ENCODE data around the gene ENTPD2.

Gene ENTPD2

DNA sequence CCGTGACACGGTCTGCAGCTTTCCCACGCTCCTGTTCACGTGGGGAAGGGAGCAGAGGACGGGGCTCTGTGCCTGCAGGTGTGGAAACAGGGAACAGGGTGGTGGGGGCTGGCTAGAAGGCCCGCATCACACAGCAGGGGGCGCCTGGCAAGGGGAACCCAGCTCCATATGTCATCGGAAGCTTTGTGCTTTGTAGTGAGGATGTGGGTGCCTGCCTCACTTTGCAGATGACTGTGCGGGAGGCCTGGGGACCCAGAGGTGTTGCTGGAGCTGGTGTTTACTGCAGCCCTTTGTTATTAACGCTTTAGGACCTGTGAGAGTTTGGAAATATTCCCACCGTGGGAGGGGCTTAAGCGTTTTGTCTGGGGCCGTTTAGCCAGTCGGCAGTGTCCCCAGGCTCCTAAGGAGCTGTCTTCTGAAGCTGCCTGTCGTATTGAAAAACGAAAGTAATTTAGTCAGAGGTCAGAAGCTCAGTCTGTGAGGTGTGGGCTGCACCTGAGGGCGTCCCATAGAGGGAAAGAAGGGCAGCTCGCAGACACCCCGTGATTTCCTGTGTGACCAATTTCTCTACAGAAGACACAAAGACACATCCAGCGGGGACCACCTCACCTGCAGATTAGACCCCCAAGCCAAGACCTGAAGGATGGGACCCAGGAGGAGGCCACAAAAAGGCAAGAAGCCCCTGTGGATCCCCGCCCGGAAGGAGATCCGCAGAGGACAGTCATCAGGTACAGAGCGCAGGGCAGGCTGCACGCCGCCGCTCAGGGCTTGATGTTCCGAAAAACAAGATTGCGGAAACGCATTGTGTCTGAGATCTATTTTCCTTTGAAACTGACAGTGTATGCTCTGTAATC lies 42.0 kb upstream of the ENTPD2 start:
- H3K4me3 ChIP-seq (ENCODE audit: low read depth, low read length), result peak overlapping the region; percentile 57
- peak; percentile 86 for DNase-seq (ENCODE audit: low read depth)
- TF ChIP-seq, protein P1, sequence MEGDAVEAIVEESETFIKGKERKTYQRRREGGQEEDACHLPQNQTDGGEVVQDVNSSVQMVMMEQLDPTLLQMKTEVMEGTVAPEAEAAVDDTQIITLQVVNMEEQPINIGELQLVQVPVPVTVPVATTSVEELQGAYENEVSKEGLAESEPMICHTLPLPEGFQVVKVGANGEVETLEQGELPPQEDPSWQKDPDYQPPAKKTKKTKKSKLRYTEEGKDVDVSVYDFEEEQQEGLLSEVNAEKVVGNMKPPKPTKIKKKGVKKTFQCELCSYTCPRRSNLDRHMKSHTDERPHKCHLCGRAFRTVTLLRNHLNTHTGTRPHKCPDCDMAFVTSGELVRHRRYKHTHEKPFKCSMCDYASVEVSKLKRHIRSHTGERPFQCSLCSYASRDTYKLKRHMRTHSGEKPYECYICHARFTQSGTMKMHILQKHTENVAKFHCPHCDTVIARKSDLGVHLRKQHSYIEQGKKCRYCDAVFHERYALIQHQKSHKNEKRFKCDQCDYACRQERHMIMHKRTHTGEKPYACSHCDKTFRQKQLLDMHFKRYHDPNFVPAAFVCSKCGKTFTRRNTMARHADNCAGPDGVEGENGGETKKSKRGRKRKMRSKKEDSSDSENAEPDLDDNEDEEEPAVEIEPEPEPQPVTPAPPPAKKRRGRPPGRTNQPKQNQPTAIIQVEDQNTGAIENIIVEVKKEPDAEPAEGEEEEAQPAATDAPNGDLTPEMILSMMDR (IDR thresholded peaks at IDR 0.05; ENCODE audit: insufficient read depth, low read depth, low read length, missing control alignments), result peak; percentile 81

DNA sequence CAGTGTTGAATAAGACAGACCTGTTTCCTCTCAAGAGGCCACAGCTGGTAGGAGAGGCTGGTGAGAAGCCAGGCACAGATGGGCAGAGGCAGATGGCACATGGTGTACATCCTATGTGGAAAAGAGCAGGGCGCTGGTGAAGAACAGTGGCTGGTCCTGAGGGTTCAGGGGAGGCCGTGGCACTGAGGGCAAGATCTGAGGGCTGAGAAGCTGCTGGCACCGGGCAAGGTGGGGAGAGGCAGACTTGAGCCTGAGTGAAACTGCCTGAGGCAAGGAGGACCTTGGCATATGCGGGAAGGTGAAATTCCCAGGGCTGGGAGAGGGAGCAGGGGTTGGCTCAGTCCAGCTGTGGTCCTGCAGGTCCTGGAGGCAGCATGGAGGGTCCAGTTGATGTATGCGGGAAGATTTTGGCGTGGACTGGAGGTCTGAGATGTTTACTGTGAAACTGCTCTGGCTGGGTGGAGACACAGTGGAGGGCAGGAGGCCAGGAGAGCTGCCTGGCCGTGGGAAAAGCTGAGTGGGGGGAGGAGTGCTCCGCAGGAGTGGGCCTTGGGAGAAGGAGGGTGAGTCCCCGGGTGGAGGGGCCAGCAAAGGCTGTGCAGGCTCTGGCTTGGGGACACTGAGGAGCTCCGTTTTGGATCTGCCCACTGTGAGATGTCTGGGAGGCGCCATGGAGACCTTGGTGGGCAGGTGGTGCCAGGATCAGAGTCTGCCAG lies 35.5 kb upstream of the ENTPD2 start:
- DNase-seq (ENCODE audit: low read depth), result no peak
- TF ChIP-seq, protein P1 (IDR thresholded peaks at IDR 0.05; ENCODE audit: insufficient read depth, low read depth, low read length, missing control alignments), result no peak
- no peak overlapping the region for H3K4me3 ChIP-seq (ENCODE audit: low read depth, low read length)

DNA sequence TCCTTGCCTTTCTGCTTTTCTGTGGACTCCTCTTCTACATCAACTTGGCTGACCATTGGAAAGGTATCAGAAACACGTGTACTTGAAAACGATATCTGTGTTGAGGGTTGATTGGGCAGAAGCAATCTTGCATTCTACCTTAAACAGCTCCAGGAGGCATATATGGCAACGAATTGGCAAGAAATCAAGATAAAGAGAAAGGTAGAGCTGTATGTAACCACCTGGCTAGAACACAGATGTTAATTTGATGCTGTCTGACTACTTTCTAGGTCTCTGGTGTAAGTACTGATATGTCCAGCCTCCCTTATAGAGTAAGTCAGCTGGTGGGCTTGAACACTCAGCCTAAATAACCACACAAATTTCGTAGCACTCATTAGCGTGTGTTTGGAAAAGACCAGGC lies 34.3 kb upstream of the ENTPD2 start:
- no peak for DNase-seq (ENCODE audit: low read depth)
- no peak overlapping the region for H3K4me3 ChIP-seq (ENCODE audit: low read depth, low read length)
- TF ChIP-seq, protein P1 (IDR thresholded peaks at IDR 0.05; ENCODE audit: insufficient read depth, low read depth, low read length, missing control alignments), result no peak

DNA sequence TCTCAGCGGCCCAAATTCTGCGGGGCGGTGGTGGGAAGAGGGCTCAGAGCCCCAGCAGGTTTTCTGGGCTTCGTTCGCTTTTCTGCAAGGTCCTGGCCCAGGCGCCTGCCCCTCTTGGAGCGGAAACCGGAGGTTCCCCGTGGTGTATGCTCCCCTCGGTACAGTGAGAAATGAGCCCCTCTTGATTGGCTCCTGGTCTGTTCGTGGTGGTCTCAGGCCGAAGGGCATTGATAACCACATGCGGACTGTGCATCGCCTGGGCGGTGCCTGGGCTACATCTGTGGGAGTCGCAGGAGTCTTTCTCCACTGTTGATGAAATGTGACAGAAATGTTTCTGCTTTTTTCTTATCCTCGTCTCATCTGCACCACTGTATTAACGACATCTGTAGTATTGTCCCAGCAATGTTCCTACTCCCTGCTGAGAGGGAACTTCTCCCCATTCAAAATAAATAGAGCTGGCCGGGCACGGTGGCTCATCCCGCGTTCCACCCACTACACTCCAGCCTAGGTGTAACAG lies 33.6 kb upstream of the ENTPD2 start:
- H3K4me3 ChIP-seq (ENCODE audit: low read depth, low read length), result peak overlapping the region; percentile 98
- TF ChIP-seq, protein P1 (IDR thresholded peaks at IDR 0.05; ENCODE audit: insufficient read depth, low read depth, low read length, missing control alignments), result no peak
- DNase-seq (ENCODE audit: low read depth), result peak; percentile 50

DNA sequence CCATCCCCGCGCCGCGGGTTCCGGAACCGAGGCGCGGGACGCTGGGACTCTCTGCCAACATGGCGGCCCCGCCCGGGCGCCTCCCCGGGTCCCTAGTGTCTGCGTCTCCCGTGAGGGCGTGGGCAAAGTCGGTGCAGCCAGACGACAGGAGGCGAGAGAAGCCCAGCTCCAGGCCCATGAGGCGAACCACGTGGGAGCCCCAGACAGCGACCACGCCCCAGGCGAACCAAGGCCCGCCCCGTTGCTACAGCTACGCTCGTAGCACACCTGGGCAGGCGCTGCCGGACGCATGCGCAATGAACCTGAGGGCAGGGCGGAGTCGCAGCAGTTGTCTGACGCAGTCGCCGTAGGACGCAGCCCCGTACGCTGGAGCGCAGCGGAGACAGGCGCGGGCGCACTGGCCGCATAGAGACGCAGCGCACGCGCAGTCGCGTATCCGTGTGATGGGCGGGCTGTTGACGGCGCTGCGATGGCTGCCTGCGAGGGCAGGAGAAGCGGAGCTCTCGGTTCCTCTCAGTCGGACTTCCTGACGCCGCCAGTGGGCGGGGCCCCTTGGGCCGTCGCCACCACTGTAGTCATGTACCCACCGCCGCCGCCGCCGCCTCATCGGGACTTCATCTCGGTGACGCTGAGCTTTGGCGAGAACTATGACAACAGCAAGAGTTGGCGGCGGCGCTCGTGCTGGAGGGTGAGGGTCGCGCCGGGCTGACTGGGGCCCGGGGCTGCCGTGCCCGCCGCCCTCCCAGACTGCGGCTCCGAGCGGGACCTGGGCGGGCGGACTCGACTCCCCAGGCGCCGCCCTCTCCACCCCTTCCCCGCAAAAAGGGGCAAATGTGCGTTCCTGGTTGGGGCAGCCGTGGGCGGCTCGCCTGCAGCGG lies 32.9 kb upstream of the ENTPD2 start, which contains the start of gene MAN1B1:
Gene MAN1B1, plus strand, starts transcription at position 455 of the 878 bp plus-strand sequence. Its CDS starts 15 bp downstream, at position 470.
- peak within 1 kb of the TSS; percentile 98 for H3K4me3 ChIP-seq (ENCODE audit: low read depth, low read length)
- peak; percentile 100 for DNase-seq (ENCODE audit: low read depth)
- TF ChIP-seq, protein P1 (IDR thresholded peaks at IDR 0.05; ENCODE audit: insufficient read depth, low read depth, low read length, missing control alignments), result no peak

DNA sequence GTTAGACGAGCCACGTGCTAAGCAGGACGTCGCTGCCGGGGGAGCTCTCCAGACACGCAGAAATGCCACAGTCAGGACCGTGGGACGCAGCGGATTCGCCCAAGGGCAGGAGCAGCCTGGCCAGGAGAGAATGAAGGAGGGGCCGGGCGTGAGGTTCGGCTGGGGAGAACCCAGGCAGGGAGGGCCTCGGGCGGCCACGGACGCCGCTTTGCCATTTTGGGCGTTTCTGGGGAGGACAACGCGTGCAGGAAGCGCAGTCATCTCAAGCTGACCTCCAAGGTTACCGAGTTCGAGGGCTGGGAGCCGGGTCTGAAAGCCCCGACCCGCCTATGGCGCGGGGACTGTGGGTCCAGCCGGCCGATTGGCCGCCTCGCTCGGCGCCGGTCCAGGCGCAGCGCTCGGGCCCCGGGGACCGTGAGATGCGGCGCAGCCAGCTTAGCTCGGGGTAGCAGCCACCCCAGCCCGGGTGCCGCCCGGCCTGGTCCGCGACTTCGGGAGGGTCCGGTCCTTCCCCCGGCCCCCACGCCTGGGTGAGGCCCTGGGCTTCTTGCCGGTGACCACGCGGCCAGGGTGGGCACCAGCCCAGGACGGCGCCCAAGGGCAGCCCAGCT lies 32.2 kb upstream of the ENTPD2 start:
- TF ChIP-seq, protein P1 (IDR thresholded peaks at IDR 0.05; ENCODE audit: insufficient read depth, low read depth, low read length, missing control alignments), result no peak
- H3K4me3 ChIP-seq (ENCODE audit: low read depth, low read length), result peak overlapping the region; percentile 76
- DNase-seq (ENCODE audit: low read depth), result peak; percentile 59

All from GM12865 (cell line).